ENCODE data around the gene AP1B1.
"Not testable (repeated sequence)": the region's sequence is repeated elsewhere in the genome, so short reads cannot be mapped to it uniquely, and the experiment has no call there.

Gene AP1B1

GRCh38 chr22:29348956-29349355 is 39.4 kb downstream of the AP1B1 start:
- DNase-seq (ENCODE audit: low read depth): no peak

GRCh38 chr22:29348041-29348440 is 40.3 kb downstream of the AP1B1 start:
- no peak for DNase-seq (ENCODE audit: low read depth)

- DNase-seq (ENCODE audit: low read depth): no peak
Measured at GRCh38 chr22:29346659-29347058, 41.7 kb downstream of the AP1B1 start.

- DNase-seq (ENCODE audit: low read depth): no peak
Measured at GRCh38 chr22:29345932-29346331, 42.4 kb downstream of the AP1B1 start.

- not testable (repeated sequence) for DNase-seq (ENCODE audit: low read depth)
Measured at GRCh38 chr22:29344889-29345288, 43.5 kb downstream of the AP1B1 start.

- DNase-seq (ENCODE audit: low read depth): peak; percentile 99
Measured at GRCh38 chr22:29344137-29344536, 44.2 kb downstream of the AP1B1 start.

GRCh38 chr22:29343313-29343805 is 45.0 kb downstream of the AP1B1 start:
- peak; percentile 71 for DNase-seq (ENCODE audit: low read depth)

GRCh38 chr22:29342577-29343312 is 45.6 kb downstream of the AP1B1 start:
- DNase-seq (ENCODE audit: low read depth): no peak

GRCh38 chr22:29342177-29342576 is 46.2 kb downstream of the AP1B1 start:
- DNase-seq (ENCODE audit: low read depth): no peak

GRCh38 chr22:29341849-29342127 is 46.6 kb downstream of the AP1B1 start:
- DNase-seq (ENCODE audit: low read depth): no peak

- DNase-seq (ENCODE audit: low read depth): no peak
Measured at GRCh38 chr22:29341056-29341848, 47.1 kb downstream of the AP1B1 start.

GRCh38 chr22:29340566-29340965 is 47.8 kb downstream of the AP1B1 start:
- DNase-seq (ENCODE audit: low read depth): no peak

- DNase-seq (ENCODE audit: low read depth): no peak
Measured at GRCh38 chr22:29339381-29340235, 48.8 kb downstream of the AP1B1 start.

GRCh38 chr22:29338398-29338797 is 50.0 kb downstream of the AP1B1 start:
- DNase-seq (ENCODE audit: low read depth): no peak

GRCh38 chr22:29337631-29338284 is 50.6 kb downstream of the AP1B1 start:
- no peak for DNase-seq (ENCODE audit: low read depth)

- DNase-seq (ENCODE audit: low read depth): no peak
Measured at GRCh38 chr22:29336751-29337490, 51.4 kb downstream of the AP1B1 start.

GRCh38 chr22:29335656-29336055 is 52.7 kb downstream of the AP1B1 start:
- no peak for DNase-seq (ENCODE audit: low read depth)

GRCh38 chr22:29334696-29335344 is 53.5 kb downstream of the AP1B1 start:
- DNase-seq (ENCODE audit: low read depth): no peak

- no peak for DNase-seq (ENCODE audit: low read depth)
Measured at GRCh38 chr22:29334148-29334547, 54.2 kb downstream of the AP1B1 start.

GRCh38 chr22:29332886-29333496 is 55.4 kb downstream of the AP1B1 start:
- DNase-seq (ENCODE audit: low read depth): no peak
